ENCODE data around the gene CCNO. TPM values are rescaled to one million over a fixed set of nuclear protein-coding genes. Genes with fewer than 3 reads are reported as not detected.

CCNO gene
- total and polyA plus RNA-seq, 2 experiments from 2014 or later: 1.7 TPM; not detected in 1

GRCh38 chr5:55211184-55211874, 22.1 kb downstream of the CCNO start:
- Histone ChIP-seq H3K79me2 (ENCODE audit: insufficient read depth) (no peaks in the 10 kb centered on the region), H3K27me3 (replicated peaks; ENCODE audit: insufficient read depth) (peaks cover 22% of the 10 kb centered on the region), H3K4me2 (ENCODE audit: unreplicated experiment) (no peak overlapping the region), H3K4me3 (no peak overlapping the region), H2AFZ (no peak overlapping the region), H3K36me3 (ENCODE audit: low read depth) (no peaks in the 10 kb centered on the region), H3K9me3 (ENCODE audit: low read depth) (no peaks in the 10 kb centered on the region), H3K9ac (no peak overlapping the region), H3K9me2 (ENCODE audit: insufficient read depth) (no peaks in the 10 kb centered on the region), H3K27ac (no peak overlapping the region), H3F3A (ENCODE audit: insufficient read depth) (no peaks in the 10 kb centered on the region), H4K20me1 (ENCODE audit: insufficient read depth) (no peaks in the 10 kb centered on the region), H3K4me1 (ENCODE audit: insufficient read depth) (no peaks in the 10 kb centered on the region)
- no peak for DNase-seq
- 50 to 54% methylated on average over 2 of the region's 2 CpGs for WGBS, 2 experiments (ENCODE audit: low coverage in 1 of 2, low lambda C conversion rate in 2 of 2, missing lambda C conversion rate in 2 of 2)
- in situ Hi-C loops (cut with MboI): no loop called here
- TF ChIP-seq EZH2phosphoT487 (IDR thresholded peaks at IDR 0.05; ENCODE audit: insufficient read depth, low read depth) (no peak), EZH2 (IDR thresholded peaks at IDR 0.05; ENCODE audit: insufficient read depth, poor library complexity, severe bottlenecking) (no peak)

- Histone ChIP-seq H3K9ac (no peak overlapping the region), H2AFZ (no peak overlapping the region), H3K4me1 (ENCODE audit: insufficient read depth) (no peaks in the 10 kb centered on the region), H3K9me2 (ENCODE audit: insufficient read depth) (no peaks in the 10 kb centered on the region), H3K27ac (no peak overlapping the region), H3K27me3 (replicated peaks; ENCODE audit: insufficient read depth) (peaks cover 40% of the 10 kb centered on the region), H3K36me3 (ENCODE audit: low read depth) (no peaks in the 10 kb centered on the region), H3K9me3 (ENCODE audit: low read depth) (no peaks in the 10 kb centered on the region), H3K4me2 (ENCODE audit: unreplicated experiment) (no peak overlapping the region), H4K20me1 (ENCODE audit: insufficient read depth) (no peaks in the 10 kb centered on the region), H3K4me3 (no peak overlapping the region), H3K79me2 (ENCODE audit: insufficient read depth) (no peaks in the 10 kb centered on the region), H3F3A (ENCODE audit: insufficient read depth) (no peaks in the 10 kb centered on the region)
- WGBS, 2 experiments (ENCODE audit: low coverage in 1 of 2, low lambda C conversion rate in 2 of 2, missing lambda C conversion rate in 2 of 2): 18 to 19% methylated on average over 2 of the region's 2 CpGs
- DNase-seq: no peak
- in situ Hi-C loops (cut with MboI): no loop called here
- TF ChIP-seq EZH2 (IDR thresholded peaks at IDR 0.05; ENCODE audit: insufficient read depth, poor library complexity, severe bottlenecking): no peak
- no peak for TF ChIP-seq EZH2phosphoT487 (IDR thresholded peaks at IDR 0.05; ENCODE audit: insufficient read depth, low read depth)
Measured at GRCh38 chr5:55205001-55205400, 28.4 kb downstream of the CCNO start.

GRCh38 chr5:55191165-55191564, 42.2 kb downstream of the CCNO start:
- no peaks in the 10 kb centered on the region for H3K4me1 ChIP-seq (ENCODE audit: insufficient read depth)
- no peaks in the 10 kb centered on the region for H3F3A ChIP-seq (ENCODE audit: insufficient read depth)
- H3K27me3 ChIP-seq (replicated peaks; ENCODE audit: insufficient read depth): peaks cover 72% of the 10 kb centered on the region
- H3K79me2 ChIP-seq (ENCODE audit: insufficient read depth): no peaks in the 10 kb centered on the region
- no peaks in the 10 kb centered on the region for H3K36me3 ChIP-seq (ENCODE audit: low read depth)
- H3K4me3 ChIP-seq: no peak overlapping the region
- H2AFZ ChIP-seq: no peak overlapping the region
- H3K9ac ChIP-seq: no peak overlapping the region
- H3K9me2 ChIP-seq (ENCODE audit: insufficient read depth): no peaks in the 10 kb centered on the region
- H3K4me2 ChIP-seq (ENCODE audit: unreplicated experiment): no peak overlapping the region
- TF ChIP-seq EZH2phosphoT487 (IDR thresholded peaks at IDR 0.05; ENCODE audit: insufficient read depth, low read depth): no peak
- TF ChIP-seq EZH2 (IDR thresholded peaks at IDR 0.05; ENCODE audit: insufficient read depth, poor library complexity, severe bottlenecking): no peak
- H3K27ac ChIP-seq: no peak overlapping the region
- WGBS, 2 experiments (ENCODE audit: low coverage in 1 of 2, low lambda C conversion rate in 2 of 2, missing lambda C conversion rate in 2 of 2): 53 to 58% methylated on average over 2 of the region's 2 CpGs
- DNase-seq: peak; percentile 28
- H4K20me1 ChIP-seq (ENCODE audit: insufficient read depth): no peaks in the 10 kb centered on the region
- no peaks in the 10 kb centered on the region for H3K9me3 ChIP-seq (ENCODE audit: low read depth)
- in situ Hi-C loops (cut with MboI): loop anchor here (25.0 kb wide), 1 partner anchor 496 kb away; no protein-coding TSS in a partner anchor

GRCh38 chr5:55188656-55189540, 44.5 kb downstream of the CCNO start:
- Histone ChIP-seq H3K27ac (no peak overlapping the region), H3K36me3 (ENCODE audit: low read depth) (no peaks in the 10 kb centered on the region), H3K79me2 (ENCODE audit: insufficient read depth) (no peaks in the 10 kb centered on the region), H4K20me1 (ENCODE audit: insufficient read depth) (no peaks in the 10 kb centered on the region), H3K27me3 (replicated peaks; ENCODE audit: insufficient read depth) (peaks cover 73% of the 10 kb centered on the region), H3K9ac (no peak overlapping the region), H3K4me2 (ENCODE audit: unreplicated experiment) (no peak overlapping the region), H2AFZ (no peak overlapping the region), H3K4me3 (no peak overlapping the region), H3F3A (ENCODE audit: insufficient read depth) (no peaks in the 10 kb centered on the region), H3K9me3 (ENCODE audit: low read depth) (no peaks in the 10 kb centered on the region), H3K9me2 (ENCODE audit: insufficient read depth) (no peaks in the 10 kb centered on the region), H3K4me1 (ENCODE audit: insufficient read depth) (no peaks in the 10 kb centered on the region)
- WGBS, 2 experiments (ENCODE audit: low coverage in 1 of 2, low lambda C conversion rate in 2 of 2, missing lambda C conversion rate in 2 of 2): 60% methylated on average over 6 of the region's 6 CpGs
- no peak for DNase-seq
- TF ChIP-seq EZH2 (IDR thresholded peaks at IDR 0.05; ENCODE audit: insufficient read depth, poor library complexity, severe bottlenecking) (no peak), EZH2phosphoT487 (IDR thresholded peaks at IDR 0.05; ENCODE audit: insufficient read depth, low read depth) (no peak)
- in situ Hi-C loops (cut with MboI): loop anchor here (25.0 kb wide), 1 partner anchor 498 kb away; no protein-coding TSS in a partner anchor
